CD4-positive, alpha-beta memory T cell (primary cell): ENCODE results near the gene TFB2M. TPM values are rescaled to one million over a fixed set of nuclear protein-coding genes. Genes with fewer than 3 reads are reported as not detected.

Experiments
- CTCF ChIA-PET: fragments of 350-600 bp; sonication (Branson Sonifier 250); formaldehyde crosslinking; loops from one replicate; lab custom pipeline; 2021; ENCODE audit warnings: inconsistent platforms; ENCODE audit not compliant: partially characterized antibody; lab: Charles Lee
- POLR2A ChIA-PET: fragments of 350-600 bp; sonication (Branson Sonifier 250); formaldehyde crosslinking; loops from one replicate; lab custom pipeline; 2021; ENCODE audit not compliant: partially characterized antibody; lab: Charles Lee
- DNase-seq, 5 donors: peaks; one replicate each; pipeline versions ENCODE4 v3.0.0 to v3.0.0-alpha.2; 2020 to 2022; ENCODE audit warnings: mixed read lengths in 1 of 5
- H3K27ac ChIP-seq: one replicate; pipeline ENCODE4 v1.7.0; 2013; ENCODE audit warnings: low read depth, low read length
- H3K27me3 ChIP-seq: 2 replicates; pipeline ENCODE4 v1.7.0; 2013; ENCODE audit warnings: mild to moderate bottlenecking, low read length, moderate library complexity; ENCODE audit not compliant: insufficient read depth
- H3K36me3 ChIP-seq: 2 replicates; pipeline ENCODE4 v1.7.0; 2013; ENCODE audit warnings: mild to moderate bottlenecking, low read length, moderate library complexity; ENCODE audit not compliant: insufficient read depth
- H3K4me1 ChIP-seq: 2 replicates; pipeline ENCODE4 v1.7.0; 2013; ENCODE audit warnings: mild to moderate bottlenecking, low read length, moderate library complexity; ENCODE audit not compliant: insufficient read depth
- H3K4me3 ChIP-seq, 2 donors: one replicate each; pipeline ENCODE4 v1.7.0; 2013; ENCODE audit warnings: low read length in 2 of 2, mild to moderate bottlenecking in 1 of 2
- H3K9me3 ChIP-seq, 2 donors: one replicate each; pipeline ENCODE4 v1.7.0; 2013; ENCODE audit warnings: low read length in 2 of 2, control low read depth in 1 of 2; ENCODE audit not compliant: control insufficient read depth in 1 of 2
- H3K27ac Mint-ChIP-seq, 7 donors: one replicate each; pipeline ENCODE4 v1.8.0; 2020 to 2021; ENCODE audit warnings: mixed read lengths in 7 of 7, mild to moderate bottlenecking in 6 of 7, inconsistent platforms in 3 of 7, moderate library complexity in 3 of 7
- H3K27me3 Mint-ChIP-seq, 2 donors: one replicate each; pipeline ENCODE4 v1.8.0; 2020 to 2021; ENCODE audit warnings: mixed read lengths in 2 of 2
- H3K36me3 Mint-ChIP-seq, 2 donors: one replicate each; pipeline ENCODE4 v1.8.0; 2020 to 2021; ENCODE audit warnings: mixed read lengths in 2 of 2, inconsistent platforms in 1 of 2, mild to moderate bottlenecking in 1 of 2
- H3K4me1 Mint-ChIP-seq, 4 donors: one replicate each; pipeline ENCODE4 v1.8.0; 2020 to 2021; ENCODE audit warnings: mixed read lengths in 4 of 4, mild to moderate bottlenecking in 1 of 4
- H3K4me3 Mint-ChIP-seq, 8 donors: one replicate each; pipeline ENCODE4 v1.8.0; 2020 to 2021; ENCODE audit warnings: mixed read lengths in 8 of 8, mild to moderate bottlenecking in 7 of 8, moderate library complexity in 6 of 8, inconsistent platforms in 3 of 8
- H3K9me3 Mint-ChIP-seq, 8 donors: one replicate each; pipeline ENCODE4 v1.8.0; 2020 to 2021; ENCODE audit warnings: mixed read lengths in 8 of 8, mild to moderate bottlenecking in 5 of 8, inconsistent platforms in 3 of 8, moderate library complexity in 1 of 8
- intact Hi-C: fragments of 100-400 bp; cut with micrococcal nuclease; formaldehyde crosslinking; loops from one replicate; pipeline ENCODE4 v1.15.1; 2023
- polyA plus RNA-seq, 2 donors: library from polyadenylated mRNA; unstranded; fragments of 300-500 nt; fragmentation: Illumina TruSeq; gene quantifications; one replicate each; pipeline ENCODE4 v1.2.3, GENCODE V29; 2021
- total RNA-seq, 2 experiments: library from RNA; stranded (reverse); gene quantifications; one replicate each; pipeline ENCODE4 v1.2.3, GENCODE V29; 2021

Gene TFB2M
- total and polyA plus RNA-seq, 4 experiments from 2014 or later, result 8.8 to 29.0 (median 13.0) TPM

DNA sequence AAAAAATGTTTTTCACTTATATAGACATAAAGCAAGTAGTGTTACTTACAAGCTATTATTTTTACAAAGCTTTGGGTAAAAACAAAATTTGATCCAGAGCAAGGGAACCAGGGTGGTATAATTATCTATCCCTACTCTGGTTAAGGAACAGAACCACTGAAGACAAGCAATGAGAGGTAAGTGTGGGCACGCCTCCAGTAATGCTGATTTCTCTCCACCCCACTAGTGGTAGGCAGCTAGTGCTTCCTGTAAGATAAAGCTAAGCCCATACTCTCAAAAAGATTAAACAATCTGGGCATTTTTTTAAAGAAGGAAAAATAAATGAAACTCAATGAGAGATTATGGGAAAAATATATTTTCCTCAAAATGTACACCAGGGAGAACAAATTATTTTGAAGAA, 22.1 kb downstream of the TFB2M start:
- Histone ChIP-seq H3K36me3 (peaks cover 25% of the 10 kb centered on the region), H3K27ac (no peak overlapping the region), H3K4me3 (no peak overlapping the region), H3K9me3 (no peaks in the 10 kb centered on the region), H3K4me1 (no peaks in the 10 kb centered on the region), H3K27me3 (no peaks in the 10 kb centered on the region)
- Mint-ChIP-seq H3K9me3 (peaks cover 0 to 2% (median 0%) of the 10 kb centered on the region in 8 donors), H3K4me3 (no peak overlapping the region), H3K27ac (no peak overlapping the region), H3K4me1 (peaks cover 0 to 1% (median 0%) of the 10 kb centered on the region in 4 donors), H3K27me3 (no peaks in the 10 kb centered on the region), H3K36me3 (peaks cover 35 to 52% of the 10 kb centered on the region in 2 donors)
- ChIA-PET POLR2A (no interaction called here), CTCF (interaction anchor here (0.8 kb wide), 1 partner anchor 145 kb away, joined by 3 read pairs; no protein-coding TSS in a partner anchor)
- intact Hi-C loops, result no loop called here
- DNase-seq, result no peak

DNA sequence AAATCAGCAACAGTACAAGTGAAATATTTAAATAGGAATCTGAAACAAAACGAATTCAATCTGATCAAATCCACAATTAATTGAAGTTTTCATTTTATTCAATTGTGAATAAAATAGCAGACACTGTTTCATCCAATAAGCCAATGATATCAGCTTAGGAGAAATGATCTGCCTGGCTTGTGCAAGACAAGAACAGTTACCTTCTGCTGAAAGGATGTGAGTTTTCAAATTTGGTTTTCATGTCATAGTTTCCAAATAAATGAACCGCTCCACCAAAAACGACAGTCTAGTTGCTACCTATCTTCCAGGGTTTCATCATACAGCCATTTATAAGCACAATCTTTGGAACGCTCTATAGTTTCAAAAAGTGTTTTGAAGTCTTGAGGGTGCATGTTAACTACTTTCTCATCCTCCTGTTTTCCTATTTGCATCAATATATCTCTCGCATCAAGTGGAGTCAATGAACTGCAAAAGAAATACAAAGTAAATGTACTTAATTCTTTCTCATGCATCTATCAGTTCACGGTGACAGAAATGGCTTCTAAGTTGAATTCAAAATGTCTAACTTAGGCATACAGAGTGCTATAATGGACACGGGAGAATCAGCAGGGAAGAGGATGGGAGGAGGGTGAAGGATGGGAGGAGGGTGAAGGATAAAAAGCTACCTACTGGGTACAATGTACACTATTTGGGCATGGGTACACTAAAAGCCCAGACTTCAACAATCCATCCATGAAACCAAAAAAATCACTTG, 25.1 kb downstream of the TFB2M start:
- DNase-seq, result no peak
- Histone ChIP-seq H3K4me3 (no peak overlapping the region), H3K4me1 (no peaks in the 10 kb centered on the region), H3K9me3 (no peaks in the 10 kb centered on the region), H3K27me3 (no peaks in the 10 kb centered on the region), H3K36me3 (peaks cover 18% of the 10 kb centered on the region), H3K27ac (no peak overlapping the region)
- Mint-ChIP-seq H3K4me1 (peaks cover 0 to 1% (median 0%) of the 10 kb centered on the region in 4 donors), H3K9me3 (peaks cover 0 to 2% (median 0%) of the 10 kb centered on the region in 8 donors), H3K27ac (no peak overlapping the region), H3K4me3 (no peak overlapping the region), H3K36me3 (peaks cover 30 to 42% of the 10 kb centered on the region in 2 donors), H3K27me3 (no peaks in the 10 kb centered on the region)
- intact Hi-C loops, result no loop called here
- ChIA-PET CTCF (interaction anchor here (0.7 kb wide), 1 partner anchor 9 kb away, joined by 3 read pairs; no protein-coding TSS in a partner anchor), POLR2A (no interaction called here)

DNA sequence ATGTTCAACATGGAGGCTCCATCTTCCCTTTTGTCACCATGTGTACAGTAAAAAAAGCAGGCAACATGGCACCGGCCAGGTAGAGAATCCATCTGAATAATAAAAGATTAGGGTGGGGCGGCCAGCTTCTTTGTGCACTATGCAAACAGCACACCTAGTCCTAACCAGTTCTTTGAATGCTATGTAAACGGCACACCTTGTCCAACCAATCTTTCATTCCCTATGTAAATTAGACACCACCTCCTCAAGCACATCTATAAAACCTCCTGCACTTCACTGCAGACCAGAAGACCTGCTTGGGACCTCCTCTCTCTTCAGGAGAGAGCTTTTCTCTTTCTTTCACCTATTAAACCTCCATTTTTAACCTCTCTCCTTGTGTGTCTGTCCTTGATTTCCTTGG, 28.2 kb downstream of the TFB2M start:
- peaks cover 9% of the 10 kb centered on the region for H3K36me3 ChIP-seq
- H3K27ac ChIP-seq, result no peak overlapping the region
- Mint-ChIP-seq H3K4me3 (no peak overlapping the region), H3K27me3 (no peaks in the 10 kb centered on the region), H3K27ac (no peak overlapping the region), H3K4me1 (peaks cover 0 to 1% (median 0%) of the 10 kb centered on the region in 4 donors), H3K9me3 (peaks cover 0 to 4% (median 0%) of the 10 kb centered on the region in 8 donors), H3K36me3 (peaks cover 13 to 22% of the 10 kb centered on the region in 2 donors)
- no peaks in the 10 kb centered on the region for H3K4me1 ChIP-seq
- ChIA-PET POLR2A (no interaction called here), CTCF (no interaction called here)
- H3K4me3 ChIP-seq, result no peak overlapping the region
- intact Hi-C loops, result no loop called here
- no peaks in the 10 kb centered on the region for H3K27me3 ChIP-seq
- no peak for DNase-seq
- no peaks in the 10 kb centered on the region for H3K9me3 ChIP-seq

DNA sequence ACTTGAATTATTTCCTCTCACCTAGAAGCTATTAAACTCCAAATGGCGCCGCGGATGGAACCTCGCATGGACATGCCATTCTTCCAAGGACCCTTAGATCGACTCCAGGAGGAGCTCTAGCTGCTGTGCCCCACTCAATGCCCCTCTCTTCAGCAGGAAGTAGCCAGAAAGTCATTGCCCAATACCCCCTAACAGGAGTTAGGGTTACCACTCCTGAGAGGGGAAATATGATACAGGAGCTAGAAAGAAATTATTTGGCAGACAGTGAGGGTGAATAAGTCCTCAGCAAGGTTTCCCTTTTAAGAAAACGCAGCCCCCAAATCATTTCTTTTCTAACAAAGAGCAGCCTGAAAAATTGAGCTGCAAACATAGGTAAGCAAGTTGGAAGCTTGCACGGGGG, 28.6 kb downstream of the TFB2M start:
- Histone ChIP-seq H3K4me3 (no peak overlapping the region), H3K9me3 (no peaks in the 10 kb centered on the region), H3K27me3 (no peaks in the 10 kb centered on the region), H3K36me3 (peaks cover 9% of the 10 kb centered on the region), H3K27ac (no peak overlapping the region), H3K4me1 (no peaks in the 10 kb centered on the region)
- Mint-ChIP-seq H3K9me3 (peaks cover 0 to 4% (median 0%) of the 10 kb centered on the region in 8 donors), H3K4me1 (peaks cover 0 to 1% (median 0%) of the 10 kb centered on the region in 4 donors), H3K4me3 (no peak overlapping the region), H3K27me3 (no peaks in the 10 kb centered on the region), H3K36me3 (peaks cover 13 to 20% of the 10 kb centered on the region in 2 donors), H3K27ac (no peak overlapping the region)
- POLR2A ChIA-PET, result no interaction called here
- CTCF ChIA-PET, result no interaction called here
- no peak for DNase-seq
- intact Hi-C loops, result no loop called here

- ChIA-PET POLR2A (no interaction called here), CTCF (no interaction called here)
- Histone ChIP-seq H3K27ac (no peak overlapping the region), H3K9me3 (no peaks in the 10 kb centered on the region), H3K4me3 (no peak overlapping the region), H3K4me1 (no peaks in the 10 kb centered on the region), H3K36me3 (no peaks in the 10 kb centered on the region), H3K27me3 (no peaks in the 10 kb centered on the region)
- peaks cover 2% of the 10 kb centered on the region in 2 donors for H3K27me3 Mint-ChIP-seq
- DNase-seq, result no peak
- no peaks in the 10 kb centered on the region for H3K4me1 Mint-ChIP-seq
- H3K9me3 Mint-ChIP-seq, result peaks cover 0 to 28% (median 11%) of the 10 kb centered on the region in 8 donors
- H3K4me3 Mint-ChIP-seq, result peak overlapping the region in 1 of 8 donors; percentile 42
- intact Hi-C loops, result no loop called here
- H3K27ac Mint-ChIP-seq, result peak overlapping the region in 1 of 7 donors; percentile 25
- H3K36me3 Mint-ChIP-seq, result peaks cover 4 to 10% of the 10 kb centered on the region in 2 donors
These were observed 31.9 kb downstream of the TFB2M start for GRCh38 chr1:246534114-246534513.

- Histone ChIP-seq H3K9me3 (no peaks in the 10 kb centered on the region), H3K36me3 (no peaks in the 10 kb centered on the region), H3K27ac (no peak overlapping the region), H3K4me1 (no peaks in the 10 kb centered on the region), H3K27me3 (no peaks in the 10 kb centered on the region), H3K4me3 (no peak overlapping the region)
- Mint-ChIP-seq H3K9me3 (peaks cover 0 to 28% (median 11%) of the 10 kb centered on the region in 8 donors), H3K27me3 (peaks cover 2% of the 10 kb centered on the region in 2 donors), H3K4me1 (no peaks in the 10 kb centered on the region), H3K27ac (no peak overlapping the region), H3K4me3 (no peak overlapping the region), H3K36me3 (peaks cover 2 to 4% of the 10 kb centered on the region in 2 donors)
- ChIA-PET POLR2A (no interaction called here), CTCF (interaction anchor here (1.3 kb wide), 1 partner anchor 35 kb away, joined by 4 read pairs; no protein-coding TSS in a partner anchor)
- intact Hi-C loops, result no loop called here
- DNase-seq, result no peak
These were observed 32.6 kb downstream of the TFB2M start for GRCh38 chr1:246533371-246533905.

DNA sequence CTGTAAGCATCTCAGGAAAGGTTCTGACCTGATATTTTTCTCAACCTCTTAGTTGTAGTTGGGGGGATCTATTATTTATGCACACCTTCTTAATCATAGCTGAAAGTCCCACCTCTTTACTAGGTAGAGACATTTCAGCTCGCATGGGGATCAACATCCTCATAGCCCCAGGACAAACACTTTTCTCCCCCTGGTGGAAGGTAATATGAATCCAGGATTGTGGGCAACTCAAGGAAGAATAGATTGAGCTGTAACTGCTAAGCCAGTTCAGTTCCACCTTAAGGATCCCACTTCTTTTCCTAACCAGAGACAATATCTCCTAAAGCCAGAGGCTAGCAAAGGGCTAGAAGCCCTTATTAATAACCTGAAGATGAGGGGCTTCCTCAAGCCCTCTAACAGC, 33.5 kb downstream of the TFB2M start:
- Histone ChIP-seq H3K4me1 (no peaks in the 10 kb centered on the region), H3K36me3 (no peaks in the 10 kb centered on the region), H3K27me3 (no peaks in the 10 kb centered on the region), H3K9me3 (no peaks in the 10 kb centered on the region), H3K4me3 (no peak overlapping the region), H3K27ac (no peak overlapping the region)
- H3K4me3 Mint-ChIP-seq, result no peak overlapping the region
- peaks cover 0 to 1% (median under 1%) of the 10 kb centered on the region in 4 donors for H3K4me1 Mint-ChIP-seq
- peaks cover 0 to 28% (median 11%) of the 10 kb centered on the region in 8 donors for H3K9me3 Mint-ChIP-seq
- H3K36me3 Mint-ChIP-seq, result peaks cover 2 to 4% of the 10 kb centered on the region in 2 donors
- POLR2A ChIA-PET, result no interaction called here
- intact Hi-C loops, result no loop called here
- H3K27ac Mint-ChIP-seq, result no peak overlapping the region
- DNase-seq, result no peak
- CTCF ChIA-PET, result interaction anchor here (1.3 kb wide), 1 partner anchor 34 kb away, joined by 4 read pairs; no protein-coding TSS in a partner anchor
- H3K27me3 Mint-ChIP-seq, result peaks cover 2% of the 10 kb centered on the region in 2 donors
